Lower leg skin (tissue), 4 donors: ENCODE measurements around the gene CTSS. TPM values are rescaled to one million over a fixed set of nuclear protein-coding genes. Genes with fewer than 3 reads are reported as not detected.

ENCODE experiments used
- DNase-seq, 2 donors: peaks; one replicate each; pipeline ENCODE4 v3.0.0-alpha.2; 2019; ENCODE audit warnings: low spot score in 2 of 2
- H3K4me3 ChIP-seq: fragments of 200-600 bp; sonication (generic); 2 replicates; pipeline ENCODE4 v1.5.1; 2017; ENCODE audit warnings: mild to moderate bottlenecking, low read depth; ENCODE audit not compliant: poor library complexity, severe bottlenecking
- POLR2A ChIP-seq, 2 donors: fragments of 450-650 bp; IDR thresholded peaks; one replicate each; pipeline ENCODE4 v1.6.1; 2016 to 2017; ENCODE audit warnings: antibody characterized with exemption in 2 of 2, mild to moderate bottlenecking in 1 of 2, moderate library complexity in 1 of 2
- WGBS, 2 donors: methylation state at CpG; one replicate each; pipeline ENCODE4 v1.1.5; 2018; 5-methylcytosine and 5-hydroxymethylcytosine counted together
- intact Hi-C: fragments of 100-400 bp; cut with DNase I; formaldehyde crosslinking; loops from one replicate; pipeline ENCODE4 v1.15.0; 2023; ENCODE audit warnings: low total_unique reads
- total RNA-seq, 4 donors: library from RNA; depleted of rRNA; stranded (reverse); fragments of >200 nt; gene quantifications; one replicate each; pipeline ENCODE4 v1.1.0, GENCODE V29; 2016
- TF ChIP-seq, protein P1 (sequence below), 3 donors: fragments of 450-650 bp; IDR thresholded peaks; one replicate each; pipeline ENCODE4 v1.5.1; 2016; ENCODE audit warnings: antibody characterized with exemption in 3 of 3, mild to moderate bottlenecking in 3 of 3, moderate library complexity in 2 of 3

Gene CTSS
- 10 to 100 TPM; 11.4 to 33.4 (median 19.9) TPM for total RNA-seq

DNA sequence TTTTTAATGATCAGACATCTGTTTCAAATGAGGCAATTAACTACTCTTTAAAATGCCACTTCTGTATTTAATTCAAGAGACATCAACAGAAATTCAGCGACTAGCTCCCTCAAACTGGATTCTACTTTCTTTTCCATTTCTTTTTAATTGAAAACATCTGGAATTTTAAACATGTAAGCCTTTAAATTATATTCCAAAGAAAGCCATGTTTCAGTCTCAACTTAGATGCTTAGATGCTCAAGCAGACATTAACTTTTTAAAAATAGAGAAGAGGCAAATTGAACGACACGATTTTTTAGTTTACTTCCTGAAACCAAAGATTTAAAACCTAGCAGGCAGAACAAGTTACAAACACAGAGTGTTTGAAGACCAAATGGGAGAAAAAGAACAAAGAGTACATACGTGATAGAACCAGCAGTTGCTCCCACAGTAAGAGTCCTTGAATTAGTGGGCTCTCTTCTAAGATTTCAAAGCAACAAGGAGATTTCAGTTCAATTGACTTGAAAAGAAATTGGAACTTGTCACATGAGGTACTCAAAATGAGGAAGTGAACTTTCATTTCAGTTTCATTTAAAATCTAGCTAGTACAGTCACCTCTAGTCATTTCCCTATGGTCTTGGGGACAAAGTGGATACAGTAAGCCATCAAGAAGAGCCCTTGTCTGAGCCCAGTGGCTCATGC, at the start of gene CTSS:
TSS of gene CTSS (minus strand) at position 483 of the 681 bp plus-strand sequence. CDS start 1,015 bp downstream, outside the sequence.
- TF ChIP-seq POLR2A (IDR thresholded peaks at IDR 0.05) = no peak
- TF ChIP-seq, protein P1, sequence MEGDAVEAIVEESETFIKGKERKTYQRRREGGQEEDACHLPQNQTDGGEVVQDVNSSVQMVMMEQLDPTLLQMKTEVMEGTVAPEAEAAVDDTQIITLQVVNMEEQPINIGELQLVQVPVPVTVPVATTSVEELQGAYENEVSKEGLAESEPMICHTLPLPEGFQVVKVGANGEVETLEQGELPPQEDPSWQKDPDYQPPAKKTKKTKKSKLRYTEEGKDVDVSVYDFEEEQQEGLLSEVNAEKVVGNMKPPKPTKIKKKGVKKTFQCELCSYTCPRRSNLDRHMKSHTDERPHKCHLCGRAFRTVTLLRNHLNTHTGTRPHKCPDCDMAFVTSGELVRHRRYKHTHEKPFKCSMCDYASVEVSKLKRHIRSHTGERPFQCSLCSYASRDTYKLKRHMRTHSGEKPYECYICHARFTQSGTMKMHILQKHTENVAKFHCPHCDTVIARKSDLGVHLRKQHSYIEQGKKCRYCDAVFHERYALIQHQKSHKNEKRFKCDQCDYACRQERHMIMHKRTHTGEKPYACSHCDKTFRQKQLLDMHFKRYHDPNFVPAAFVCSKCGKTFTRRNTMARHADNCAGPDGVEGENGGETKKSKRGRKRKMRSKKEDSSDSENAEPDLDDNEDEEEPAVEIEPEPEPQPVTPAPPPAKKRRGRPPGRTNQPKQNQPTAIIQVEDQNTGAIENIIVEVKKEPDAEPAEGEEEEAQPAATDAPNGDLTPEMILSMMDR (IDR thresholded peaks at IDR 0.05) = no peak
- 2 to 3% methylated on average over 4 of the region's 4 CpGs for WGBS, 2 donors
- H3K4me3 ChIP-seq = no peak within 1 kb of the TSS
- intact Hi-C loops = no loop called here
- DNase-seq = no peak

DNA sequence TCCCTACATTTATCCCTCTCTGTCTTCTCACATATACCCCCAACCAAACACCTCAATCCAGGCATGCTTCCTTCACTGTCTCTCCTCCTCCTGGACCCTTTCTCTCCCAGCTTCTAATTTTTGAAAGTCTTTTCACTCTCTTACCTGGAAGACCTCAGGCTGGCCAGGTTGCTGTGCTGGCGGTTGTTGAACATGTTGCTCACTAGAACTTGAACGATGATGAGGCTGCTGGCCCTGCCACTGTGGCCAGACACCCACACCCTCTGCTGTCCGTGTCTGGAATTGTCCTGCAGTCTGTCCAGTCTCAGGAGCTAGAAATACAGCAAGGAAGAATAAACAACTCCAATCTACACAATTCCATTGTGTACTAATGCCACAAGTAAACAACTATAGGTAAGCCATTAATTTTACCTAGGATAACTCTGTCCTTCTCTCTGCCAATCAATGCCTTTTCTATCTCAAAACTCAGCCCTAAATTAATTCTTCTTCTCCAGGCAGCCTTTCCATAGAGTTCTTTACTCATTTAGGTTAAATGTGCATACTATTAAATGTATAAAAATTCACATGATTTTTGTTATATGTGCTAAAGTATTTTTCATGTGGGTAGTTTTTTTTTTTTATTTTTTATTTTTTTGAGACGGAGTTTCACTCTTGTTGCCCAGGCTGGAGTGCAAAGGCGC, 47.6 kb upstream of the CTSS start:
- peak; percentile 68 to 87 for DNase-seq
- intact Hi-C loops = no loop called here
- H3K4me3 ChIP-seq = no peak overlapping the region
- TF ChIP-seq, protein P1 (IDR thresholded peaks at IDR 0.05) = no peak
- no peak for TF ChIP-seq POLR2A (IDR thresholded peaks at IDR 0.05)
- 42 to 48% methylated on average over 5 of the region's 5 CpGs for WGBS, 2 donors

DNA sequence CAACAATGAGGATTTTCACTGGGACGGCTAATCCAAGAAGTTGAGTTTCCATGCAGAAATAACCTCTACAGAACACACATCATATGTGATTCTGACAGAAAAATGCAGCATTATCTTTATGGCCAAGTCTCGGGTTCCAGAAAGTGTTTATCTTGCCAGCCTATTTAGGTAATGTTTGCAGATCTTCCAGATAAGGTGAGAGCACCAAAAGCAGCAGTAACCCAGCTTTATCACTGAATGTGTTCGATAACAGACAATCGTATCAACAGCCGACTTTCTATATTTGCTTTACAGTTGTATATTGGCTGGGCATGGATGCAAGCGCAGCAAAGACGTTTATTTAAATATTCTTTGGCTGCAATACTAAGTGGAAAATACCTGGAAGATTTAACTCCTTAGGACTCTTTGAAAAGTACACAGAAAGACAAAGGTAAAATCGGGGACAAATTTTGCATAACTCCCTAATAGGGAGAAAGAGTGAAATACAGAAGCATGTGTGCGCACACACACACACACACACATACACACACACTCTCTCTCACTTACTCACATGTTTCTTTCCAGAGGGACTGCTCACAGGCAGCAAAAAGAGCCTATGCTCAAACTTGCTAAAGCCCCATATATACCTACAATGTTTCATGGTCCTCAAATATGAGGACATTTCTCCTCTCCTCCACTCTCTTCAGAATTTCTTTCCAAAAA, 45.5 kb upstream of the CTSS start:
- intact Hi-C loops = no loop called here
- TF ChIP-seq, protein P1 (IDR thresholded peaks at IDR 0.05) = no peak
- no peak for TF ChIP-seq POLR2A (IDR thresholded peaks at IDR 0.05)
- 71% methylated on average over 9 of the region's 9 CpGs for WGBS, 2 donors
- no peak overlapping the region for H3K4me3 ChIP-seq
- DNase-seq = no peak

DNA sequence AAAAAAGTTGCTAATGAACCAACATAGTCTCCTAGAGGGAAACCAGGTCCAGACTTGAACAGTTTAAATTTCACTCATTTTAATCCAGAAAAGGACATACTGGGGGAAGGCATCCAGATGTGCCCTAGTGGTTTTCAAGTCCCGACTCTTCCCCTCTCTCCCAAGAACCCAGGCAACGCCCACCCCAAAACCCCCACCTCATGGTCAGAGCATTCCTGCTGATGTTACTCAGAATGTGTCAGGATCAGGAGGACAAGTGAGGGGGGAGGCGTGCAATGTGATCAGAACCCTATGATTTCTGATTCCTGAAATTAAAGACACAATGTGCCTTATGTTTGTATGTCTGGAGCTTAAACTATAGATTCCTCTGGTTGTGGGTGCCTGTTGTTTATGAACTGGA, 44.1 kb upstream of the CTSS start:
- H3K4me3 ChIP-seq = no peak overlapping the region
- intact Hi-C loops = no loop called here
- DNase-seq = peak; percentile 73 to 94
- no peak for TF ChIP-seq POLR2A (IDR thresholded peaks at IDR 0.05)
- TF ChIP-seq, protein P1 (IDR thresholded peaks at IDR 0.05) = no peak
- WGBS, 2 donors = 31 to 35% methylated on average over 3 of the region's 3 CpGs

DNA sequence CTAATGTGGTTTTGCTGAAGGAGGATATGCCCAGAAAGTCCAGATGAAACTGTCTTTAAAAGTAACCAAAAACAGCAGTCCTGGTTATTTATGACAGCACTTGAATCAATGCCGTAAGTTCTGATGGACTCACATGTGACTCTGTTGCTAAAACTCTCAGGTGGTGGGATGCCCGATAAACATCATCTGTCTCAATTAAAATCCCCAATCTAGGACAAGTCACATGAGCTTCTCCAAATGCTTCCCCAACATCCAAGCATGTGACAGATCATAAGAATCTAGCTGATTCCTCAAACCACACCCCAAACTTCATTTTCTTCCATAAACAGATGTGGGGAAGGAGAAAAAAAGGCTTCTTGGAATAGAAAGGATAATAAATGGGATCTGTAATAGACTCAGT, 43.3 kb upstream of the CTSS start:
- no peak for TF ChIP-seq POLR2A (IDR thresholded peaks at IDR 0.05)
- TF ChIP-seq, protein P1 (IDR thresholded peaks at IDR 0.05) = no peak
- intact Hi-C loops = no loop called here
- H3K4me3 ChIP-seq = no peak overlapping the region
- 44 to 53% methylated on average over 2 of the region's 2 CpGs for WGBS, 2 donors
- peak in 1 of 2 donors; percentile 73 for DNase-seq
